Activated naive CD4-positive, alpha-beta T cell treated with anti-CD3 and anti-CD28 coated beads, Interleukin-2, amount 50 U/mL, for 72 hours (primary cell): ENCODE measurements around the gene PDE11A. TPM values are rescaled to one million over a fixed set of nuclear protein-coding genes. Genes with fewer than 3 reads are reported as not detected.

Experiments
- ATAC-seq, 2 donors: fragments of 150-1000 bp; cut with Tn5 transposase; 2 replicates each; pipeline ENCODE4 v1.10.0; 2021; ENCODE audit warnings: mild to moderate bottlenecking in 2 of 2, moderate library complexity in 2 of 2
- DNase-seq, 2 donors: peaks; one replicate each; pipeline ENCODE4 v3.0.0; 2021 to 2022; ENCODE audit warnings: low spot score in 2 of 2
- H3K27ac Mint-ChIP-seq, 2 donors: one replicate each; pipeline ENCODE4 v1.8.0; 2022; ENCODE audit warnings: mild to moderate bottlenecking in 2 of 2, mixed read lengths in 2 of 2
- H3K36me3 Mint-ChIP-seq, 2 donors: one replicate each; pipeline ENCODE4 v1.8.0; 2022; ENCODE audit warnings: mixed read lengths in 2 of 2
- H3K9me3 Mint-ChIP-seq, 2 donors: one replicate each; pipeline ENCODE4 v1.8.0; 2022; ENCODE audit warnings: mixed read lengths in 2 of 2
- total RNA-seq, 2 donors: library from RNA; stranded (reverse); gene quantifications; one replicate each; pipeline ENCODE4 v1.2.3, GENCODE V29; 2022

PDE11A gene
- total RNA-seq, 2 donors from 2014 or later = not detected

DNA sequence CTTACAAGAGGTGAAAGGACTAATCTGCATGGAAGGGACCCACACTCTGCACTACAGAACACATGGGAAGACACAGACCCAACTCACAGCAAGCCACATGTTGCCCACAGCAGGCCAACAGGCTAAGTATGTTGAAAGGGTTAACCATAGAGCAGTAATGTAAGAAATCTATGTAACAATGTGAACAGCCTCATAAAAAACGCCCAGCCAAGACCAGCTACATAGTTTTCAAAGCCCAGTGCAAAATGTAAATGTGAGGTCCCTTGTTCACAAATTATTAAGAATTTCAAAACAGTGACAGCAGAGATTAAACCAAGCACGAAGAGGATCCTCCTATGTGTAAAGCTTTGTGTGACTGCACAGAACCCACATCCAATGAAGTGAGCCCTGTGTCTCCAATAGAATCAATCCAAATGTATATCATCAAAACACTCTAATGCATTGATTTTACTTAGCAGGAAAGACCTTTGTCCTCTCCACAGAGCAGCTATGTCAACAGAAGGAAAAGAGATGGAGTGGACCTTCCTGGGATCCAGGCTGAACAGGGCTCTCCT lies 469.9 kb downstream of the PDE11A start:
- H3K36me3 Mint-ChIP-seq = peaks cover 0 to 4% of the 10 kb centered on the region in 2 donors
- no peak for DNase-seq
- H3K9me3 Mint-ChIP-seq = no peaks in the 10 kb centered on the region
- H3K27ac Mint-ChIP-seq = no peak overlapping the region
- no peak for ATAC-seq

GRCh38 chr2:177600917-177601316 lies 471.7 kb downstream of the PDE11A start:
- H3K27ac Mint-ChIP-seq = no peak overlapping the region
- no peaks in the 10 kb centered on the region for H3K9me3 Mint-ChIP-seq
- DNase-seq (no peak), ATAC-seq (no peak)
- H3K36me3 Mint-ChIP-seq = no peaks in the 10 kb centered on the region

DNA sequence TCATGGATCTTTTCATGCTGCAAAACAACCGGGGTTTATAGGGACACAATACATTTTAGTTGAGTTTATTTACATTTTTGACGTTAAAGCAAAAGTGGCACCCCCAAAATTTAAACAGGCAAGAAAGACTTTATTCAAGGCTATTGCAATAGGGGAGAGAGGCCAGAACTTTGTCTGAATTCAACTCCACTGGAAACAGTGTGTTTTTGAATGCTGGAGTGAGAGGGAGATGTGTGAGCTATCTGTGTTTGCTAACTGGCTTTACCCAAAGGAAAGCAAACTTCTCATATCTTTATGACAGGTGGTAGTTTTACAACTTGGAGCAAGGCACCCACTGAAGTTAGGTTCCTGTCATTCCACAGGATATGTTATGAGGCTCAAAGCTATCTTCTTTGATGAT lies 472.6 kb downstream of the PDE11A start:
- ATAC-seq (no peak), DNase-seq (no peak)
- H3K9me3 Mint-ChIP-seq = no peaks in the 10 kb centered on the region
- H3K27ac Mint-ChIP-seq = no peak overlapping the region
- H3K36me3 Mint-ChIP-seq = no peaks in the 10 kb centered on the region

- H3K27ac Mint-ChIP-seq = no peak overlapping the region
- no peaks in the 10 kb centered on the region for H3K9me3 Mint-ChIP-seq
- no peaks in the 10 kb centered on the region for H3K36me3 Mint-ChIP-seq
- DNase-seq (no peak), ATAC-seq (peak in 1 of 2 donors; percentile 37)
Observed at GRCh38 chr2:177599139-177599688, 473.4 kb downstream of the PDE11A start.

- ATAC-seq (no peak), DNase-seq (no peak)
- Mint-ChIP-seq H3K27ac (no peak overlapping the region), H3K9me3 (no peaks in the 10 kb centered on the region), H3K36me3 (no peaks in the 10 kb centered on the region)
Observed at GRCh38 chr2:177598326-177599138, 474.0 kb downstream of the PDE11A start.

DNA sequence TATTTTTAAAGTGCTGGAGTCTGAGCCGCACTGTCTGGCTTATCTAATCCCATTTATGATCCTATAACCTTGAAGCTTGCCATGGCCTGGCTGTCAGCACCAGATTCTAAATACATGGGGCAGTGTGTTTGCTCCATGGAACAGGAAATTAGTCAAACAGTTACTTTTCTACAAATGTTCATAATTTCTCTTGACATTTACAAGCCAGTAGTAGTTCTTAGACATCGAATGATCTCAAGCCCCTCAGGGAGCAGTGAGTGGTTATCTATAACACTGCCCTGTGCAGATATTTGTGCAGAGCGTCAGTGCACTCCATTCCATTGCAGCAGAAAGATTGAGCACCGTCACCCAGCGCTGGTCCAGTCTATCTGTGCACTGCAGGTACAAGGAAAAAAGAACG lies 474.8 kb downstream of the PDE11A start:
- Mint-ChIP-seq H3K36me3 (no peaks in the 10 kb centered on the region), H3K27ac (no peak overlapping the region), H3K9me3 (no peaks in the 10 kb centered on the region)
- DNase-seq = no peak
- ATAC-seq = no peak

DNA sequence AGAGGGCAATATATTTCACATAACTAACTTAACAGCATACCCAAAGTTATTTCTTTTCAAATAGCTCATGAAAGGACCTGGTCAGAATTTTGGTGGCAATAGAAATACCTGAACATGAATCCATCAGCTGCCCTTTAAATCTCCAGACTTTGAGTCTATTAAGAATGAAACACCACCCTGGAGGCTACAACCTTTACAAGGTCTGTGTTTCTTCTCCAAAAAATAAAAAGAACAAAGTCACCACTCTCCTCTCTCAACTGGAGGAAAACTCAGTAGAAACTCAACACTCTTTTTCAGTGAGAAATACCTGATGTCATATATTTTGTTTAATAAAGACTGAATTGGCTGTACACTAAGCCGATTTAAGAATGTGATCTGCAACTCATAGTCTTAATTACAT lies 475.7 kb downstream of the PDE11A start:
- Mint-ChIP-seq H3K27ac (no peak overlapping the region), H3K36me3 (no peaks in the 10 kb centered on the region), H3K9me3 (no peaks in the 10 kb centered on the region)
- DNase-seq (no peak), ATAC-seq (no peak)

GRCh38 chr2:177595126-177595845 lies 477.3 kb downstream of the PDE11A start:
- ATAC-seq (no peak), DNase-seq (no peak)
- H3K27ac Mint-ChIP-seq = no peak overlapping the region
- H3K36me3 Mint-ChIP-seq = no peaks in the 10 kb centered on the region
- no peaks in the 10 kb centered on the region for H3K9me3 Mint-ChIP-seq

- Mint-ChIP-seq H3K27ac (no peak overlapping the region), H3K36me3 (no peaks in the 10 kb centered on the region), H3K9me3 (no peaks in the 10 kb centered on the region)
- ATAC-seq = no peak
- no peak for DNase-seq
Observed at GRCh38 chr2:177593402-177593801, 479.2 kb downstream of the PDE11A start.

DNA sequence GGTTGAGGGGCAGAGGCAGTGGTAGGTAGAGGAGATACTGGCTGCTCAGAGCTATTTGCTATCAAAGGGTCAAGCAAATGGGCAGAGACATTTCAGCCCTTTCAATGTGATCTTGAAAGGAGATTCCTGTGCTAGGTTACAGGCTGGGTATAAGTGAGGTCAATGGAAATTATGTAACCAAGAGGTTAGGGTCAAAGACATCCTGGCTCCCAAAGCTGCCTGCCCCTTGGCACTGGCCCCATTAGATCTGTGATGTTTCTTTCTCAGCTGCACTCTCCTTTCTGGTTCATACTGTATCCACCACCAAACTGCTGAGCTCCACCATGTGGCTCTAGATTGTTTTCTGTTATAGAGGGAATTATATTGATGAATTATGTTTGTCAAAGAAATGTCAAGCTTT lies 479.6 kb downstream of the PDE11A start:
- DNase-seq = no peak
- Mint-ChIP-seq H3K27ac (no peak overlapping the region), H3K36me3 (no peaks in the 10 kb centered on the region), H3K9me3 (no peaks in the 10 kb centered on the region)
- ATAC-seq = no peak

DNA sequence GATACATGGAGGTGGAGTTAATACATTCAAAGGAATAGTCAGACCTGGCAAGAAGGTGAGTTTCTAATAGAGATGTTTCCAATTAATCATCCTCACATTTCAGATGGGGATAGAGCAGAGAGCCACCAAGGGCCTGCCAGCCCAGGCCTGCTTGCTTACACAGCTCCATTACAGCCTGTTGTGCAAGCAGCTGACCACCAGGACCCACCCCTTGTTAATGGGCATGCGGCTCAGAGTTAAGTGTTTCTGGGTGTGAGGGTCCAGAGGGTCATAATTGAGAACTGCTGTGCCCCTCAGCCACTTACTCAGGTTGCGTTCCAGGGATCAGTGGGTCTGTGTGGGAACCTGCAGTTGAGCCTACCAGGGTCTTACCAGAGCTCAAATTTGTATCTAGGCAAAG lies 480.2 kb downstream of the PDE11A start:
- DNase-seq (no peak), ATAC-seq (no peak)
- no peak overlapping the region for H3K27ac Mint-ChIP-seq
- H3K36me3 Mint-ChIP-seq = no peaks in the 10 kb centered on the region
- no peaks in the 10 kb centered on the region for H3K9me3 Mint-ChIP-seq

- ATAC-seq = no peak
- H3K36me3 Mint-ChIP-seq = no peaks in the 10 kb centered on the region
- DNase-seq = no peak
- no peak overlapping the region for H3K27ac Mint-ChIP-seq
- no peaks in the 10 kb centered on the region for H3K9me3 Mint-ChIP-seq
Observed at GRCh38 chr2:177589186-177589585, 483.4 kb downstream of the PDE11A start.

DNA sequence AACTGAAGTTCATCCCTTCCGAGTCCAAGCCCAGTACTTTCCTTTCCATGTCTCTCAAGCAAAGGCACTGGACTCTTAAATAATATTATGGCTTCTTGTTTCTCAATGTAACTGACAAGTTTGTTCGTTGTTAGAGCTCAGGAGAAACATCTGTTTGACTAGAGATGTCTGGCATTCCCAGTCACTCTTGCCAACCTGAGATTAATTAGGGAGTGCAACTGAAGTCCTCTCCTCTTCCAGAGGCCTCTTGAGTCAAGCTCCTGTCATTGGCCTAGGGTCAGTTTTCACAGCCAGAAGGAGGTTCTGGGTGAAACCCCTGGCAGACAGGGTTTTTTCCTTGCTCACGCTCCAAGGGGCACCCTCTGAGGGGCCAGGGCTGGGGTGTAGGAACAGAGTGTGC lies 483.9 kb downstream of the PDE11A start:
- DNase-seq (no peak), ATAC-seq (no peak)
- Mint-ChIP-seq H3K27ac (no peak overlapping the region), H3K36me3 (no peaks in the 10 kb centered on the region), H3K9me3 (no peaks in the 10 kb centered on the region)

- no peak for ATAC-seq
- H3K27ac Mint-ChIP-seq = no peak overlapping the region
- H3K36me3 Mint-ChIP-seq = no peaks in the 10 kb centered on the region
Observed at GRCh38 chr2:177587371-177587770, 485.2 kb downstream of the PDE11A start.

GRCh38 chr2:177586154-177586553 lies 486.4 kb downstream of the PDE11A start:
- Mint-ChIP-seq H3K27ac (no peak overlapping the region), H3K9me3 (peaks cover 0 to 5% of the 10 kb centered on the region in 2 donors), H3K36me3 (no peaks in the 10 kb centered on the region)
- DNase-seq (no peak), ATAC-seq (no peak)

More at GRCh38 chr2:177587371-177587770, 485.2 kb downstream of the PDE11A start:
- DNase-seq = no peak
- H3K9me3 Mint-ChIP-seq = no peaks in the 10 kb centered on the region

- ATAC-seq = no peak
- H3K27ac Mint-ChIP-seq = no peak overlapping the region
- no peaks in the 10 kb centered on the region for H3K36me3 Mint-ChIP-seq
- no peak for DNase-seq
- peaks cover 0 to 5% of the 10 kb centered on the region in 2 donors for H3K9me3 Mint-ChIP-seq
Observed at GRCh38 chr2:177585234-177585863, 487.2 kb downstream of the PDE11A start.
